ENCODE results near the gene RENBP.

Gene RENBP

GRCh38 chrX:153935326-153935851, 9.1 kb downstream of the RENBP start:
- no peak overlapping the region for H2BK12ac ChIP-seq (ENCODE audit: low read length)
- H3K27me3 ChIP-seq (ENCODE audit: insufficient read depth, low read length), result no peaks in the 10 kb centered on the region
- H3K9ac ChIP-seq (ENCODE audit: low read length), result no peak overlapping the region
- no CpG with 5 or more reads among the region's 32 CpGs for WGBS (ENCODE audit: extremely low coverage, insufficient coverage, insufficient read length)
- H3K18ac ChIP-seq (ENCODE audit: low read length), result no peak overlapping the region
- no peak overlapping the region for H2BK120ac ChIP-seq (ENCODE audit: insufficient read depth, low read length, poor library complexity)
- H2BK5ac ChIP-seq (ENCODE audit: low read depth, low read length, poor library complexity), result peak overlapping the region; percentile 10
- peaks cover 10% of the 10 kb centered on the region for H3K79me2 ChIP-seq (ENCODE audit: control insufficient read depth, insufficient read depth, low read length, poor library complexity)
- no peak overlapping the region for H2AFZ ChIP-seq (ENCODE audit: insufficient read depth, low read length, poor library complexity)
- H4K12ac ChIP-seq (ENCODE audit: low read depth, low read length), result no peak overlapping the region
- peak overlapping the region; percentile 32 for H4K91ac ChIP-seq (ENCODE audit: low read depth, low read length)
- no peak overlapping the region for H3K4ac ChIP-seq (ENCODE audit: low read depth, low read length)
- H3K36me3 ChIP-seq (ENCODE audit: control insufficient read depth in 1 of 2, insufficient read depth in 2 of 2, low read length in 2 of 2), result peaks cover 25% of the 10 kb centered on the region in 2 experiments
- no peak overlapping the region for H3K27ac ChIP-seq (ENCODE audit: low read depth, low read length)
- DNase-seq, result peak; percentile 63 to 82
- H3K4me2 ChIP-seq (ENCODE audit: low read length), result peak overlapping the region; percentile 71
- H3K4me3 ChIP-seq (ENCODE audit: low read depth, low read length), result peak overlapping the region; percentile 68
- H2AK5ac ChIP-seq (ENCODE audit: low read length), result no peak overlapping the region
- no peak overlapping the region for H3K23ac ChIP-seq (ENCODE audit: low read length)
- peak overlapping the region; percentile 60 for H4K8ac ChIP-seq (ENCODE audit: low read depth, low read length)
- H3K14ac ChIP-seq (ENCODE audit: low read length), result no peak overlapping the region
- H3K79me1 ChIP-seq (ENCODE audit: low read length), result peaks cover 5% of the 10 kb centered on the region
- no peaks in the 10 kb centered on the region for H3K9me3 ChIP-seq (ENCODE audit: insufficient read depth, low read depth, low read length)
- peaks cover 11% of the 10 kb centered on the region in 2 experiments for H3K4me1 ChIP-seq (ENCODE audit: control insufficient read depth in 1 of 2, insufficient read depth in 2 of 2, low read length in 2 of 2)

GRCh38 chrX:153934762-153935325, 9.6 kb downstream of the RENBP start, which contains the start of gene NAA10:
TSS of gene NAA10 (minus strand) at chrX:153935037. CDS start at chrX:153934904, 133 bp downstream.
- no CpG with 5 or more reads among the region's 87 CpGs for WGBS (ENCODE audit: extremely low coverage, insufficient coverage, insufficient read length)
- peak within 1 kb of the TSS; percentile 96 for H3K4ac ChIP-seq (ENCODE audit: low read depth, low read length)
- peaks cover 6 to 7% of the 10 kb centered on the region in 2 experiments for H3K4me1 ChIP-seq (ENCODE audit: control insufficient read depth in 1 of 2, insufficient read depth in 2 of 2, low read length in 2 of 2)
- peak within 1 kb of the TSS; percentile 52 for H2BK5ac ChIP-seq (ENCODE audit: low read depth, low read length, poor library complexity)
- peak within 1 kb of the TSS; percentile 87 for H4K8ac ChIP-seq (ENCODE audit: low read depth, low read length)
- H3K9me3 ChIP-seq (ENCODE audit: insufficient read depth, low read depth, low read length), result no peaks in the 10 kb centered on the region
- peak; percentile 64 to 87 for DNase-seq
- peak within 1 kb of the TSS; percentile 89 for H3K4me3 ChIP-seq (ENCODE audit: low read depth, low read length)
- H3K14ac ChIP-seq (ENCODE audit: low read length), result peak within 1 kb of the TSS; percentile 95
- peak within 1 kb of the TSS; percentile 78 for H2AFZ ChIP-seq (ENCODE audit: insufficient read depth, low read length, poor library complexity)
- peak within 1 kb of the TSS; percentile 94 for H3K9ac ChIP-seq (ENCODE audit: low read length)
- no peak within 1 kb of the TSS for H2BK12ac ChIP-seq (ENCODE audit: low read length)
- H3K27ac ChIP-seq (ENCODE audit: low read depth, low read length), result peak within 1 kb of the TSS; percentile 58
- H3K4me2 ChIP-seq (ENCODE audit: low read length), result peak within 1 kb of the TSS; percentile 83
- H2BK120ac ChIP-seq (ENCODE audit: insufficient read depth, low read length, poor library complexity), result peak within 1 kb of the TSS; percentile 17
- H2AK5ac ChIP-seq (ENCODE audit: low read length), result peak within 1 kb of the TSS; percentile 86
- H4K91ac ChIP-seq (ENCODE audit: low read depth, low read length), result peak within 1 kb of the TSS; percentile 52
- peak within 1 kb of the TSS; percentile 77 for H4K12ac ChIP-seq (ENCODE audit: low read depth, low read length)
- H3K18ac ChIP-seq (ENCODE audit: low read length), result peak within 1 kb of the TSS; percentile 90
- H3K27me3 ChIP-seq (ENCODE audit: insufficient read depth, low read length), result no peaks in the 10 kb centered on the region
- no peak within 1 kb of the TSS for H3K23ac ChIP-seq (ENCODE audit: low read length)
- peaks cover 5% of the 10 kb centered on the region for H3K79me1 ChIP-seq (ENCODE audit: low read length)
- peaks cover 10% of the 10 kb centered on the region for H3K79me2 ChIP-seq (ENCODE audit: control insufficient read depth, insufficient read depth, low read length, poor library complexity)
- peaks cover 29 to 30% of the 10 kb centered on the region in 2 experiments for H3K36me3 ChIP-seq (ENCODE audit: control insufficient read depth in 1 of 2, insufficient read depth in 2 of 2, low read length in 2 of 2)

GRCh38 chrX:153934148-153934761, 10.2 kb downstream of the RENBP start:
- no CpG with 5 or more reads among the region's 33 CpGs for WGBS (ENCODE audit: extremely low coverage, insufficient coverage, insufficient read length)
- peak overlapping the region; percentile 17 for H2BK120ac ChIP-seq (ENCODE audit: insufficient read depth, low read length, poor library complexity)

GRCh38 chrX:153933748-153934147, 10.7 kb downstream of the RENBP start:
- no peaks in the 10 kb centered on the region for H3K9me3 ChIP-seq (ENCODE audit: insufficient read depth, low read depth, low read length)
- no peak overlapping the region for H3K14ac ChIP-seq (ENCODE audit: low read length)
- peak overlapping the region; percentile 89 for H3K4me3 ChIP-seq (ENCODE audit: low read depth, low read length)
- H3K27ac ChIP-seq (ENCODE audit: low read depth, low read length), result no peak overlapping the region
- no peak overlapping the region for H4K12ac ChIP-seq (ENCODE audit: low read depth, low read length)
- peak overlapping the region; percentile 83 for H3K4me2 ChIP-seq (ENCODE audit: low read length)
- no peak overlapping the region for H3K9ac ChIP-seq (ENCODE audit: low read length)
- peaks cover 5 to 6% of the 10 kb centered on the region in 2 experiments for H3K4me1 ChIP-seq (ENCODE audit: control insufficient read depth in 1 of 2, insufficient read depth in 2 of 2, low read length in 2 of 2)
- no peak overlapping the region for H2BK120ac ChIP-seq (ENCODE audit: insufficient read depth, low read length, poor library complexity)
- H4K8ac ChIP-seq (ENCODE audit: low read depth, low read length), result no peak overlapping the region
- no peak overlapping the region for H2BK5ac ChIP-seq (ENCODE audit: low read depth, low read length, poor library complexity)
- peak overlapping the region; percentile 96 for H3K4ac ChIP-seq (ENCODE audit: low read depth, low read length)
- H4K91ac ChIP-seq (ENCODE audit: low read depth, low read length), result no peak overlapping the region
- peak in 1 of 2 donors; percentile 49 for DNase-seq
- no CpG with 5 or more reads among the region's 7 CpGs for WGBS (ENCODE audit: extremely low coverage, insufficient coverage, insufficient read length)
- peak overlapping the region; percentile 62 for H2AK5ac ChIP-seq (ENCODE audit: low read length)
- no peak overlapping the region for H3K23ac ChIP-seq (ENCODE audit: low read length)
- no peak overlapping the region for H2BK12ac ChIP-seq (ENCODE audit: low read length)
- H2AFZ ChIP-seq (ENCODE audit: insufficient read depth, low read length, poor library complexity), result no peak overlapping the region
- H3K79me2 ChIP-seq (ENCODE audit: control insufficient read depth, insufficient read depth, low read length, poor library complexity), result peaks cover 10% of the 10 kb centered on the region
- peaks cover 36 to 37% of the 10 kb centered on the region in 2 experiments for H3K36me3 ChIP-seq (ENCODE audit: control insufficient read depth in 1 of 2, insufficient read depth in 2 of 2, low read length in 2 of 2)
- H3K79me1 ChIP-seq (ENCODE audit: low read length), result peaks cover 5% of the 10 kb centered on the region
- no peaks in the 10 kb centered on the region for H3K27me3 ChIP-seq (ENCODE audit: insufficient read depth, low read length)
- no peak overlapping the region for H3K18ac ChIP-seq (ENCODE audit: low read length)

More at GRCh38 chrX:153934148-153934761, 10.2 kb downstream of the RENBP start:
- Histone ChIP-seq H4K8ac (ENCODE audit: low read depth, low read length) (peak overlapping the region; percentile 87), H2BK12ac (ENCODE audit: low read length) (no peak overlapping the region), H3K4ac (ENCODE audit: low read depth, low read length) (peak overlapping the region; percentile 96), H3K9ac (ENCODE audit: low read length) (peak overlapping the region; percentile 94), H3K4me1 (ENCODE audit: control insufficient read depth in 1 of 2, insufficient read depth in 2 of 2, low read length in 2 of 2) (peaks cover 5 to 6% of the 10 kb centered on the region in 2 experiments), H4K12ac (ENCODE audit: low read depth, low read length) (peak overlapping the region; percentile 77), H2AFZ (ENCODE audit: insufficient read depth, low read length, poor library complexity) (peak overlapping the region; percentile 78), H3K27me3 (ENCODE audit: insufficient read depth, low read length) (no peaks in the 10 kb centered on the region), H2AK5ac (ENCODE audit: low read length) (peak overlapping the region; percentile 86), H3K23ac (ENCODE audit: low read length) (no peak overlapping the region), H3K4me3 (ENCODE audit: low read depth, low read length) (peak overlapping the region; percentile 89), H3K79me2 (ENCODE audit: control insufficient read depth, insufficient read depth, low read length, poor library complexity) (peaks cover 10% of the 10 kb centered on the region), H3K36me3 (ENCODE audit: control insufficient read depth in 1 of 2, insufficient read depth in 2 of 2, low read length in 2 of 2) (peaks cover 35 to 36% of the 10 kb centered on the region in 2 experiments), H3K9me3 (ENCODE audit: insufficient read depth, low read depth, low read length) (no peaks in the 10 kb centered on the region), H4K91ac (ENCODE audit: low read depth, low read length) (peak overlapping the region; percentile 52), H2BK5ac (ENCODE audit: low read depth, low read length, poor library complexity) (peak overlapping the region; percentile 52), H3K27ac (ENCODE audit: low read depth, low read length) (peak overlapping the region; percentile 58), H3K14ac (ENCODE audit: low read length) (peak overlapping the region; percentile 95), H3K79me1 (ENCODE audit: low read length) (peaks cover 5% of the 10 kb centered on the region), H3K18ac (ENCODE audit: low read length) (peak overlapping the region; percentile 90), H3K4me2 (ENCODE audit: low read length) (peak overlapping the region; percentile 83)
- DNase-seq, result no peak

Measured in trophoblast cell (in vitro differentiated cells and primary cell).